Breast epithelium (tissue), 4 donors: ENCODE results near the gene SH3TC1. TPM values are rescaled to one million over a fixed set of nuclear protein-coding genes. Genes with fewer than 3 reads are reported as not detected.

ENCODE experiments used
- DNase-seq, 2 donors: peaks; one replicate each; pipeline ENCODE4 v3.0.0-alpha.2; 2019; ENCODE audit warnings: low spot score in 2 of 2
- H3K27ac ChIP-seq, 2 donors: fragments of 200-600 bp; sonication (generic) in 1 of 2; one replicate each; pipeline ENCODE4 v1.5.1; 2016 to 2019; ENCODE audit warnings: mild to moderate bottlenecking in 1 of 2
- H3K27me3 ChIP-seq, 2 donors: fragments of 200-600 bp; sonication (generic) in 1 of 2; one replicate each; pipeline versions ENCODE4 v1.5.1 to v1.6.0; 2017 to 2019; ENCODE audit warnings: control low read depth in 1 of 2, mild to moderate bottlenecking in 1 of 2
- H3K36me3 ChIP-seq: fragments of 200-600 bp; one replicate; pipeline ENCODE4 v1.5.1; 2019
- H3K4me1 ChIP-seq, 2 donors: fragments of 200-600 bp; sonication (generic); one replicate each; pipeline ENCODE4 v1.5.1; 2016 to 2019; ENCODE audit warnings: control low read depth in 1 of 2
- H3K4me3 ChIP-seq, 3 donors: fragments of 200-600 bp; sonication (generic); 1 replicate in 2 of 3; 2 replicates in 1 of 3; pipeline ENCODE4 v1.5.1; 2016 to 2019; ENCODE audit warnings: mild to moderate bottlenecking in 3 of 3, moderate library complexity in 2 of 3
- H3K9me3 ChIP-seq, 2 donors: fragments of 200-600 bp; sonication (generic) in 1 of 2; one replicate each; pipeline ENCODE4 v1.5.1; 2016 to 2019; ENCODE audit warnings: control low read depth in 1 of 2
- POLR2A ChIP-seq: fragments of 450-650 bp; IDR thresholded peaks from one replicate; pipeline ENCODE4 v1.6.1; 2016; ENCODE audit warnings: antibody characterized with exemption, mild to moderate bottlenecking, moderate library complexity
- POLR2AphosphoS5 ChIP-seq, 3 donors: sonication (generic); formaldehyde crosslinking; IDR thresholded peaks; one replicate each; pipeline ENCODE4 v1.6.1; 2017; ENCODE audit warnings: antibody characterized with exemption in 3 of 3
- intact Hi-C: fragments of 100-400 bp; cut with DNase I; formaldehyde crosslinking; loops from one replicate; pipeline ENCODE4 v1.15.1; 2023; ENCODE audit warnings: low total_unique reads
- total RNA-seq, 3 donors: library from RNA; depleted of rRNA; stranded (reverse); fragments of >200 nt; gene quantifications; one replicate each; pipeline ENCODE4 v1.1.0, GENCODE V29; 2016
- TF ChIP-seq, protein P1 (sequence below), 3 donors: fragments of 450-650 bp; IDR thresholded peaks; one replicate each; pipeline ENCODE4 v1.5.1; 2016 to 2017; ENCODE audit warnings: antibody characterized with exemption in 3 of 3, mild to moderate bottlenecking in 3 of 3, moderate library complexity in 3 of 3

Gene SH3TC1
- total RNA-seq, 3 donors from 2014 or later, result 16.4 to 28.8 (median 17.3) TPM

DNA sequence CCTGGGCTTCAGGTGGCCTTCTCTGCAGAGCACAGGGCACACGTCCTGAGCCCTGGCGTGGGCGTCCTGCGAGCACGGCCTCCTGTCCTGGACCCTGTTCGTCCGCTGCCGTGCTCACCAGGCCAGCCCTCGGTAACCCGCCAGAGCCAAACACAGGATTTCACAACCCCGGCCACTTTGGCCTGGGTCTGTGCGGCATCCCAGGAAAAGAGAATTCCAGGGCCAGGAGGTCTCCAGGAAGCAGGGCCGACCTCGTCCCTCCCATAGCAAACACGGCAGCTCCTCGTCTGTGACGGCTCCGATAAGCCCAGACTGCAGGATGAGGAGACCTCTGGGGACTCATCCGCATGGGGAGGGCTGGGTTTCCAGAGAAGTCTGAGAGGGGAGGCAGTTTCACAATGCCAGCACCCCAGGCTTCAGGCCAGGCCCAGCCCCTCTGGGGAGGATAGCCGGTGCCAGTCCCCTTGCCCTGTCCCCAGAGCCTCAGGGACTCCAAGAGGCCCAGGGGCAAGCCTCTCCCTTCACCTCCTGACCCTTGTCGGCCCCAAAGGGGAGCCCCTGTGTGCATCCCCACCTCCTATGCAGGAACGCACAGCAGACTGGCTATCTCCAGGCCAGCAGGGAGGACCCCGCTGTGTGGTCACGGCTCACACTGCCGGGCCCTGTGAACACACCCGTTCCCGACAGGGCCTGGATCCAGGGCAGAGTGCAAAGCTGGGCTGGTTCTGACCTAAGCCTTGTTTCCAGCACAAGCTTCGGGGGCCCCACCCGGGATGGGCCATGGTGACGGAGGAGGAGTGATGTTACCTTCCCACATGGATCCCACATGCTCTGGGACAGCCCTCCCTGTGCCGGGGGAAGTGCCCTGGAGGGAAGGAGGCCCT is 48.2 kb downstream of the SH3TC1 start:
- no peaks in the 10 kb centered on the region for H3K36me3 ChIP-seq
- intact Hi-C loops, result loop anchor here (10.0 kb wide), 1 partner anchor 168 kb away; no protein-coding TSS in a partner anchor
- no peak for DNase-seq
- TF ChIP-seq, protein P1, sequence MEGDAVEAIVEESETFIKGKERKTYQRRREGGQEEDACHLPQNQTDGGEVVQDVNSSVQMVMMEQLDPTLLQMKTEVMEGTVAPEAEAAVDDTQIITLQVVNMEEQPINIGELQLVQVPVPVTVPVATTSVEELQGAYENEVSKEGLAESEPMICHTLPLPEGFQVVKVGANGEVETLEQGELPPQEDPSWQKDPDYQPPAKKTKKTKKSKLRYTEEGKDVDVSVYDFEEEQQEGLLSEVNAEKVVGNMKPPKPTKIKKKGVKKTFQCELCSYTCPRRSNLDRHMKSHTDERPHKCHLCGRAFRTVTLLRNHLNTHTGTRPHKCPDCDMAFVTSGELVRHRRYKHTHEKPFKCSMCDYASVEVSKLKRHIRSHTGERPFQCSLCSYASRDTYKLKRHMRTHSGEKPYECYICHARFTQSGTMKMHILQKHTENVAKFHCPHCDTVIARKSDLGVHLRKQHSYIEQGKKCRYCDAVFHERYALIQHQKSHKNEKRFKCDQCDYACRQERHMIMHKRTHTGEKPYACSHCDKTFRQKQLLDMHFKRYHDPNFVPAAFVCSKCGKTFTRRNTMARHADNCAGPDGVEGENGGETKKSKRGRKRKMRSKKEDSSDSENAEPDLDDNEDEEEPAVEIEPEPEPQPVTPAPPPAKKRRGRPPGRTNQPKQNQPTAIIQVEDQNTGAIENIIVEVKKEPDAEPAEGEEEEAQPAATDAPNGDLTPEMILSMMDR (IDR thresholded peaks at IDR 0.05), result no peak
- TF ChIP-seq POLR2AphosphoS5 (IDR thresholded peaks at IDR 0.05), result peak in 1 of 3 donors; percentile 48
- no peaks in the 10 kb centered on the region for H3K4me1 ChIP-seq
- H3K27ac ChIP-seq, result peak overlapping the region in 1 of 2 donors; percentile 64
- H3K9me3 ChIP-seq, result no peaks in the 10 kb centered on the region
- H3K4me3 ChIP-seq, result no peak overlapping the region
- no peaks in the 10 kb centered on the region for H3K27me3 ChIP-seq

DNA sequence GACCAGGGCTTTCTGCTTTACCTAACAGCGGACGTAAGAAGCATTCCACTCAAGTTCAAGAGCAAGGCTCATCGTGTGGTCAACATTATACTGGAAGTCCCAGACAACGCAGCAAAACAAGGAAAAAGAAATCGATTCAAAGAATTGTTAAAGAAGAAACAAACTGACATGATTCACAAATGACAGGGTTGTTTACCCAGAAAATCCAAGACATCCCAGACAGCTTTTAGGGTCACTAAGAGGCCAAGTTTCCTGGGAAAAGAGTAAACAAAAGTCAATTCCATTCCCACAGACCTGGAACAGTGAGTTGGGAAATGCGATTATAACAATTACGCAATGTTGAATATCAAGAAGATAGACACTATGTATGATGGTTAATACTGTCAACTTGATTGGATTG is 49.0 kb downstream of the SH3TC1 start:
- TF ChIP-seq POLR2AphosphoS5 (IDR thresholded peaks at IDR 0.05), result no peak
- TF ChIP-seq, protein P1 (IDR thresholded peaks at IDR 0.05), result no peak
- TF ChIP-seq POLR2A, result no peak
- no peaks in the 10 kb centered on the region for H3K4me1 ChIP-seq
- peak overlapping the region in 1 of 2 donors; percentile 64 for H3K27ac ChIP-seq
- no peaks in the 10 kb centered on the region for H3K36me3 ChIP-seq
- no peak overlapping the region for H3K4me3 ChIP-seq
- intact Hi-C loops, result loop anchor here (10.0 kb wide), 1 partner anchor 167 kb away; no protein-coding TSS in a partner anchor
- H3K27me3 ChIP-seq, result no peaks in the 10 kb centered on the region
- H3K9me3 ChIP-seq, result no peaks in the 10 kb centered on the region
- no peak for DNase-seq

DNA sequence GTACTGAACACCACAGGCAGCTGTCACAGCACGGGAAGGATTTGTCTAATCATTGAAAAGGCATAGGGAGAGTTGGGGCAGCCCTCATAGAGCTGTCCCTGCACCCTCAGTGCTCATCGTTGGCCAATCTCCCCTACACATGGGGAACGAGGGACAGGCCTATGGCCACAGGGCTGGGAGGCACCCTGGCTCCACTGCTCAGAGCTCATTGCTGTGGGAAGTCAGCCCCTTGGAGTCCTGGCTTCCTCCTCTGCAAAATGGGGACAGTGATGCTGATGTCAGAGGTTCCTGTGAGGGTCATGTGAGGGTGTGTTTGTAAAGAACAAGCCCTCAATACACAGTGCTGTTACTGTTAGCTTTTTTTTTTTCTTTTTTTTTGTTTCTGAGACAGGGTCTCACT is 51.1 kb downstream of the SH3TC1 start:
- H3K9me3 ChIP-seq, result no peaks in the 10 kb centered on the region
- no peak for DNase-seq
- H3K4me1 ChIP-seq, result no peaks in the 10 kb centered on the region
- TF ChIP-seq, protein P1 (IDR thresholded peaks at IDR 0.05), result no peak
- H3K27ac ChIP-seq, result no peak overlapping the region
- intact Hi-C loops, result no loop called here
- H3K36me3 ChIP-seq, result no peaks in the 10 kb centered on the region
- no peak overlapping the region for H3K4me3 ChIP-seq
- H3K27me3 ChIP-seq, result no peaks in the 10 kb centered on the region

DNA sequence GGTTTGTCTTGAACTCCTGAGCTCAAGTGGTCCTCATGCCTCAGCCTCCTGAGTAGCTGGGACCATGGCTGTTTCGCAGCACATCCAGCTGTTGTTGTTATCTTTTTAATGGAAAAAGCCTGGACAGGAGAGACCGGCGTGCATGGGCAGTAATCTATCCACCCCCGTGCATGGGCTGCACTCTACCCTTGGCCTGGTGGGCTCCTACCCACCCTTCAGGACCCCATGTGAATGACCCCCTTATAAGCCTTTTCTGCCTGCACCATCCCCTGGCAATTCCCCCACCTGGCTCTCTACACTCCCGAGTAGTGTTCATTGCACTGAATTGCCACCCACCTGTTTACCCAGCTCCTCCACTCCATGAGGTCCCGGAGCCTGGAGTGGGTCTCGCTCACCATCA is 51.5 kb downstream of the SH3TC1 start:
- intact Hi-C loops, result no loop called here
- DNase-seq, result no peak
- no peaks in the 10 kb centered on the region for H3K36me3 ChIP-seq
- H3K27me3 ChIP-seq, result no peaks in the 10 kb centered on the region
- no peak overlapping the region for H3K27ac ChIP-seq
- TF ChIP-seq POLR2AphosphoS5 (IDR thresholded peaks at IDR 0.05) (no peak), POLR2A (no peak)
- TF ChIP-seq, protein P1 (IDR thresholded peaks at IDR 0.05), result no peak
- H3K4me1 ChIP-seq, result no peaks in the 10 kb centered on the region
- H3K4me3 ChIP-seq, result no peak overlapping the region
- H3K9me3 ChIP-seq, result no peaks in the 10 kb centered on the region

DNA sequence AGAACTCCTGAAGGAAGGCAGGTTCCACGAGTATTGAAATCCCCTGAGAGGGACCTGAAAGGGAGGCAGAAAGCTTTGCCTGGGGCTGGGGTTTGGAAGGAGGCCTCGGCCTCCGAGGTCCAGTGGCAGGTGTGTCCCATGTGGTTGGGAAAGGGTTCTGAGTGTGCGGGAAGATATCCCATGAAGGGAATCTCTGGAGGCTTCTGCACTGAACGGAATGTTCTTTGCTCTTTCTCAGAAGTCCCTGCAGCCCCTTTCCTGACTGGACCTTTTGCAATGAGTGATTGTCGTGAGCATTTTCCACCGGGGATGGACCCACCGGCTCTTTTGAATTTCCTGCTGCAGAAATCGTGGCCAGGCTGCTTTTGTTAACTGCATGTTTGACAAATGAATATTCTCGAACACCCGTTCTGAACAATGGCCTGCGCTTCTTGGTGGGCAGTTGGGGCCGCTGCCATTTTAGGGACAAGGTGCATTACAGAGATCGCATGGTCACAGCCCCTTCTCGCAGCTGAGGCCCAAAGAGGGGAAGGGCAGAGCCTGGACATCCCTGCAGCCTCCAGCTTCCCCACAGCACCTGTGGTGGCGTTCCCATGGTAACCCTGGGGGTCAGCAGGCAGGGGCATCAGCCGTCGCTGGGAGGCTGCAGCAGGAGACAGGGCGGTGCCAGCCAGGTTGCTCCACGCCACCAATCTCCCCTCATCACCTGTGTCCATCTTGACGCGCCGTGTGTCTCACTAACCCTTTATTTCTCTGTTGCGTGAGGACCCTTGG is 52.2 kb downstream of the SH3TC1 start:
- H3K27ac ChIP-seq, result no peak overlapping the region
- intact Hi-C loops, result no loop called here
- no peak for DNase-seq
- no peaks in the 10 kb centered on the region for H3K4me1 ChIP-seq
- TF ChIP-seq, protein P1 (IDR thresholded peaks at IDR 0.05), result no peak
- TF ChIP-seq POLR2AphosphoS5 (IDR thresholded peaks at IDR 0.05) (no peak), POLR2A (no peak)
- H3K9me3 ChIP-seq, result no peaks in the 10 kb centered on the region
- H3K27me3 ChIP-seq, result no peaks in the 10 kb centered on the region
- H3K4me3 ChIP-seq, result no peak overlapping the region
- no peaks in the 10 kb centered on the region for H3K36me3 ChIP-seq
